Measurements from ENCODE around the gene RPGRIP1L.

Gene RPGRIP1L

GRCh38 chr16:53549970-53550690 is 153.5 kb downstream of the RPGRIP1L start:
- Histone ChIP-seq H3K27ac (ENCODE audit: low read depth, low read length) (no peak overlapping the region), H3K4me1 (ENCODE audit: control insufficient read depth, insufficient read depth, low read length) (no peaks in the 10 kb centered on the region), H3K27me3 (ENCODE audit: control insufficient read depth, insufficient read depth, low read length) (no peaks in the 10 kb centered on the region), H3K4me3 (ENCODE audit: low read length) (no peak overlapping the region), H3K9ac (ENCODE audit: low read length) (no peak overlapping the region), H3K36me3 (ENCODE audit: control insufficient read depth, insufficient read depth, low read length) (no peaks in the 10 kb centered on the region)
